HG03196 (cell line): ENCODE data around the gene TBC1D1.

Source experiments
- ATAC-seq: cut with Tn5 transposase; IDR thresholded peaks from one replicate; pipeline ENCODE4 v1.9.1; 2021; ENCODE audit not compliant: unreplicated experiment

The TBC1D1 gene

DNA sequence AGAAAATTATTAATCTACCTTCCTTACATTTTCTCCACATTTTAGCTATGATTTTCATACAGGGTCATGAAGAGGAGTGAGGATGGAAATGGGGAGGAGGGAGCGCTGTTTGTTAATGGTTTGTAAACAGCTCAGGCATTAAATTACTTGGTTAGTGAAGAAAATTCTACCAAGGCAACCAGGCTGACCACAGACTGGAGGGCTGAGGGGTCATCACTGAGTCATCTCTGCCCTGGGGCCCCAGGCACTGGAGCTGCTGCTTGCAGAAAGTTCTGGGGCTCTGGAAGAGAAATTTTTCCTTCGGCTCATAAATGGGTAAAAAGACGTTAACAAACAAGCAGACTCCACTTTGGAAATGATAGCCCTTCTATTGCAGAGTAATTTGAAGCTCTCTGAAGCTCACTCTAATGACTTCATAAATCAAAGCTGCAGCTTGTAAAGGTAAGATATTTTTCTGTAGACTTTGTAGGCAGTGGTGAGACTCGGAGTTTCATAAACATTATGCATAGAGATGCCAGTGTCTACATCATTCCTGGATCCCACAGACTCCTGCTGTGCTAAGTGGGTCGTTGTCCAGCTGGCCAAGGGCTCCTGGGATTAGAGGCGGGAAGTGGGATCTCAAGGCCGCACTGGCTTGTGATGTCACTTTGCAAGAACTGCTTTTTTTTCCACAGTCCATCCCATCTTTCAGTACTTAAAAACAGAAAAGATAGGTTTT lies 228.9 kb downstream of the TBC1D1 start:
- ATAC-seq = no peak

DNA sequence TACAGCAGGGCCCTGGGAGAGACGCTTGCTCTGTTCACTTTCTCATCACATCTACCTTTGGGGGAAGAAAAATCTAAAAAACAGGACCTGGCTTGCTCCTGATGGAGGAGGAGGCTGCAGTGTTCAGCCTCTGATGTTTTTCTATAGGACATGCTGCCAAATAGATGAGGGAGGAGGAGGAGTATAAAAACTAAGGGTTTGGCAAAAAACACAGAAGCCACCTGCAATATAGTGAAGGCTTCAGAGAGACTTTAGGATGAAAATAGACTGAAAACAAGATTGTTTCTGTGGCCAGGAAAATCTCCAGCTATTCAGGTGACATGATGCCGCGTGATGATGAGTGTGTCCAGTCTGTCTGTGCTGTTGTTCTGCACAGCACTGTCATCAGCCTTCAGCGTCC lies 229.9 kb downstream of the TBC1D1 start:
- no peak for ATAC-seq

DNA sequence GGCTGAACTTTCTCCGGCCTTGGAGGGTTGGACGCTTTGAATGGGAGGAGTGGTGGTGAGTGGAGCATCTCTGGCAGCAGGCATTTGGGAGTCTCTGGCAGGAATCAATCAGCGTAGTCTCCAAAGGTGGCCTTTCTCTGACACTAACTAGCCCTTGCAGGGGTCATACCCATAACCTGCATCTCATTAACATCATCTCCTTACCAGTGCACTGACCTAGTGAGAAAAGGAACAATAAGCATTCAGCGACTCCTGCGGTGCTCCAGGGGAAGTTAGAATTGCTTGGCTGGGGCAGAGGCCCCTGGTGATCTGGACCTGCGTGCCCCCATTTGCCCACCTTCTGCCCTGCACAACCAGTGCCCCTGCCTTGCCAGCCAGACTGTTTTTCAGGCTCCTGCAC lies 231.2 kb downstream of the TBC1D1 start:
- ATAC-seq = no peak

DNA sequence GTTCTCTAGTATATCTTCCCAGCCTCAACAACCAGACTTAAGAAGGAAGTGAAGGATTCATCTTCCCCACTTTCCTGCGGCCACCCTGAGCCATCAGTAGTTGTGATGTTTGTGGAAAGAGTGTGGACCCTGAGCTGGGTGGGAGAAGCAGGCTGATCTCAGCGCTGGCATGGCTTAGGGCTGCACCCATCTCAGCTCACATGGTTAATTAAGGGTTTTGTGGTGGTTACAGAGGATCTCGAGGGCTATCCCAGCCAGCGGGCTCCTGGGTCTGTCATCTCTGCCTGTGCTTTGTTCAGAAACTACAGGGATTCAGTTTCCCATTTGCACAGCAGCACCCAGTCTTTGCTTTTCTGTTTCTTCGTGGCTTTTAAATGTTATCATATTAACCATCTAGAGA lies 232.7 kb downstream of the TBC1D1 start:
- no peak for ATAC-seq

DNA sequence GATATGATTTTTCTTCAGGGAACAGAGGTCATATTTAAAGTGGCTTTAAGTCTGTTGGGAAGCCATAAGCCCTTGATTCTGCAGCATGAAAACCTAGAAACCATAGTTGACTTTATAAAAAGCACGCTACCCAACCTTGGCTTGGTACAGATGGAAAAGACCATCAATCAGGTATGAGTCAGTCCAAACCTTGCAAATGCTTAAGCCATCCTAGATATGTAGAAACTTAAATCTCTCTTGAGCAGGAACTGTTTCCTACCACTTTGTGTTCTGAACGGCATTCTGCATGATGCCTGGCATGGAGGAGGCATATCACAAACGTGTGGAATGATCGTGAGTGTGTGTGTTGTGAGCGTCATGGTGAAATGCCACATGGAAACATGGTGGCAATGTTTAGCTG lies 234.1 kb downstream of the TBC1D1 start:
- ATAC-seq = no peak

DNA sequence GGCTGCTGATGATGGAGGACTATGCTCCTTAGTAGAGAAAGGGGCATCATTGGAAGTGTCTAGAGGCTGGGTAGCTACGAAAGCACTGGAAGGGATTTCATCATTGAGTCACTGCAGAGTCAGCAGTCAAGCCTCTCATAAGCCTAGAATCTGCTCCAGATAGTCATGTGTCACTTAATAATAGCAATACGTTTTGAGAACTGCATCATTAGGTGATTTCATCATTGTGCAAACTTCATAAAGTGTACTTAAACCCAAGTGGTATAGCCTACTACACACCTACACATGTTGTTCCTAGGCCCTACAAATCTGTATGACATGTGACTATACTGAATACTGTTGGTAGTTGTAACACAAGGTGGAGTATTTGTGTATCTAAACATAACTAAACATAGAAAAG lies 234.9 kb downstream of the TBC1D1 start:
- ATAC-seq = no peak

DNA sequence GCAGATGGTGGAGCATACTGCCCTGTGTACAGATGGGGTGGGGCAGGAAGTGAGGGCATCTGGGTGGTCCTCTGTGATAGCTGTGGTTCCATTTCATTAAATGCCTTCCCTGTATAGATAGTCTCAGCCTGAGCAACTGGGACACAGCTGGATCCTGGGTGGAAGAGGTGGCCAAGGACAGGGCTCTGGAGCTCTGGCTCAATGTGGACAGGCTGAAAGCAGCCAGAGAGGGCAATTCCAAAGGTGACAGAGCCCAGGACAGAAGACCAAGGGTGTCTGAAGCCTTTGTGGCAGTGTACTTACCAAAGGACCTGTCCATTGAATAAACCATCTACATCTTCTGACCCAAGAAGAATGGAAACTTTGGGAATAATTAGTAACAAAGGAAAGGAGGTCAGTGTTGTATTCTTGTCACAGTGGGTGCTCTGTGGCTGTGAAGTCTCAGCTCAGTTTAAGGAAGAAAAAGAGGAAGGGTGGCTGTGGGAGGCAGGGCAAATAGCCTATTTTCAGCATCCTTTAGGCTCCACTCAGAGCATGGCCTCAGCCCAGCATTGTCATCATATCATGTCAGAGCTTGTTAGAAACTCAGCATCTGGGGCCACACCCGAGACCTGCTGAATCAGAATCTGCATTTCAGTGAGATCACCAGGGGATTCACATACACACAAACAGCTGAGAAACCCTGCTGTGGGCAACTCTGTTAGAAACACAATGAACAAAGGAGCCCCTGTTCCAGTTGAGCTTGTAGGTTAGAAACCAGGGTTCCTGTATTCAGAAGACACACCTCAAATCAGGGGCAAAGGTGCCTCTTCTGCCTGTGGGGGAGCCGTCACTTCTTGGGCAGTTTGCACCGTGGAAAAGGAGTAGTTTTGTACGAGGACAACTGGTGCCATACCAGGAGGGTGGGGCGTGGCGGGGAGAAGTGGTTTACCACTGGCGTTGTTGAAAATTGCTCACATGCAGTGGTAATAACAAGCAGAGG lies 237.9 kb downstream of the TBC1D1 start:
- peak; percentile 50 for ATAC-seq

DNA sequence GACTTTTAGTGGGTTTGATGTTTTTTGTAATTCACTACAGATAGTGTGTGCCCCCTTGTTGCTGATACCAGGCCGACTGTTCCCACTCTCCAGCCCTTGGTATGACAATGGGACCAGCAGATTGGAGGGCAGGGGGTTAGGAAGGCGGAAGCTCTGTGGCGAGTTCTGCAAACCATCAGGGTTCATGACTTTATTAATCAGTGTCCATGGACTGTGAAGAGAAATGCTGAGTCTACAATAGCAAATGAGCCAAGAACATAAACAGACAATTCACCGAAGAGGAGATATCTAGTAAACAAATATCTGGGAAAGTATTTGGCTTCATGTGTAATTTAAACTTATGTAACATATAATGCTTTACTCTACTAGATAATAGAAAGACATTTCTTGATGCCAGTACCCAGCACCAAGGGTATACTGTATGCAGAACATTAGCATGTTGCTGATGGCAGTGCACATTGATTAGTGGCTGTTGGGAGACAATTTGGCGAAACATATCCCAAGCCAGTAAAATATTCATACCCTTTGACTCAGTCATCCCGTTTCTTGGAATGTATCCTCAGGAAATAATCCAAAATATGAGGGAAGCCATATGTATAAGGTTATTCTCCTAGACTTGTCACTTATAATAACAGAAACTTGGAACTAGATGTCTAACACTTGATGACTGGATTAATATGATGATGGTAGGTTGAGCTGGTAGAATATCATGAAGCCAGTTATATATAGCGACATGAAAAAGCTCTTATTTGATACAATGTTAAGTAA lies 238.8 kb downstream of the TBC1D1 start:
- no peak for ATAC-seq

DNA sequence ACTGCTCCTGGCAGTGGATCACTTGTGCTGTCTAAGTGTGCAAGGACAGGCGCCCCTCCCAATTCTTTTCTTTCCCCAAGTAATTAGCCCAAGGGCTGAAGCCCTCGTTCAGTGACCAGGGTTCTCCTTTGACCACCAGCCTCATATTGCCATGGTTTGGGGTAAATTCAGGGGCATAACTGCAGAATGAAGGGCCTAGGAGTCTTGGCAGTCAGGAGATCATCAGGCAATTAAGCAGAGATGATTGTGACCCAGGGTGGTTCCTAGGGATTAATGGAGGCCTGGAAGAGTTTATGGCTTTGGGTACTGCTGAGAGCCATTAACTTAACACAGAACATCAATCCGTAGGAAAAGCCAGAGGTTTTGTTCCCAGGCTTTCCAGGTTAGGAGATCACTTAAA lies 240.0 kb downstream of the TBC1D1 start:
- no peak for ATAC-seq

DNA sequence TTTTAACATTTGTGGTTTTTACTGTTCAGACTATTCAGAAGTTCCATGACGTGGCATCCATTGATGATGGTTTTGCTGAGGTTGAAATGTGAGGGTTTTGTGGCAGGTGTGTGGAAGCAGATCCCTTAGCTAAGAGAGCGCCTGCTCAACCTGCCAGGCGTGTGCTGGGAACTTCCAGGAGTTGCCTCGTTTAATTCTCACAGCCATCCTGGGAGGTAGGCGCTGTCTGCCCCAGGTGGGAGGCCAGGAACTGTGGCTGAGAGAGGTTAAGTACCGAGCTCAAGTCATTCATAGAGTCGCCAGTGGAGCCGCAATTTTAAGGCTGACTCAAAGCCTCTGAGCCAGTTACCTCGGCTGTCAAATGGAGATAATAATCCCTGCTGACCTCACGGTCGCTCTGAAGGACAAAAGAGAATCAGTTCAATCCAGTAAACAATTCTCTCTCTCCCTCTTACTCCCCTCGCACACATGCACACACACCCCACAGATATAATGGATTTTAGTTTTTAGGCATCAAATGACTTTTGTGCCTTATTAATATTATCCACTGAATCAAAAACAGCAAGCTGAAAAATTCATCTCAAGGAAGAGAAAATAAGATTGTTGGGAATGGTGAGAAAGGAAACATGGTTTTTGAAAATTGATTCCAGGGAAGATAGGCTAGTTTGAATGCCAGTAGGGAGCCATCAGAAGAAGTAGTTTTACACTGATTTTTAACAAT lies 240.6 kb downstream of the TBC1D1 start:
- ATAC-seq = peak; percentile 31

DNA sequence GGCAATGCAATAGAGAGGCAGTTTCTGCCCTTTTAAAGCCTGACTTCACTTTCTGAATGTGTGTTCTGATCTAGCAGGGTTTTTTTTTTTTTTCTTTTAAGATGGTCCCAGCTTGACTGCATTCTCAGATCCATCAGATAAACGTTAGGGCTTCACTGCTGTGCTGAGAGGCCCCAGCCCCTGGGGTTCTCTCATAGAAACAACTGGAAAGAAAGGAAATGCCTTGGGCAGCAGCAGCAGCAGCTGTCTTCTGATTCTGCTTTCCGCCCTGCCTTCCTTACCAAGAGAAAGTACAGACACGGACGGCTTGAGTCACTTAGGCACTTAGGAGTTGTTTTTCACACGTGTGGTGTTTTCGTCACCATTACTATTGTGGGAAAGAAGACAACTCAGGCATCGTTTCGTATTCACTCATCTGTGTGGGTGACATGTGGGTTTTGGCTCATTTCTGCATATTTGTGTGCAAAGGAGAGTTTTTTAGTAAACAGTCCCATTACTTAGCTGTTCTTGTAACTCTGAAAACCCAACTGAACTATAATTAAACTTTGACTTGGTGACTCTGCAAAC lies 241.3 kb downstream of the TBC1D1 start:
- peak; percentile 75 for ATAC-seq

DNA sequence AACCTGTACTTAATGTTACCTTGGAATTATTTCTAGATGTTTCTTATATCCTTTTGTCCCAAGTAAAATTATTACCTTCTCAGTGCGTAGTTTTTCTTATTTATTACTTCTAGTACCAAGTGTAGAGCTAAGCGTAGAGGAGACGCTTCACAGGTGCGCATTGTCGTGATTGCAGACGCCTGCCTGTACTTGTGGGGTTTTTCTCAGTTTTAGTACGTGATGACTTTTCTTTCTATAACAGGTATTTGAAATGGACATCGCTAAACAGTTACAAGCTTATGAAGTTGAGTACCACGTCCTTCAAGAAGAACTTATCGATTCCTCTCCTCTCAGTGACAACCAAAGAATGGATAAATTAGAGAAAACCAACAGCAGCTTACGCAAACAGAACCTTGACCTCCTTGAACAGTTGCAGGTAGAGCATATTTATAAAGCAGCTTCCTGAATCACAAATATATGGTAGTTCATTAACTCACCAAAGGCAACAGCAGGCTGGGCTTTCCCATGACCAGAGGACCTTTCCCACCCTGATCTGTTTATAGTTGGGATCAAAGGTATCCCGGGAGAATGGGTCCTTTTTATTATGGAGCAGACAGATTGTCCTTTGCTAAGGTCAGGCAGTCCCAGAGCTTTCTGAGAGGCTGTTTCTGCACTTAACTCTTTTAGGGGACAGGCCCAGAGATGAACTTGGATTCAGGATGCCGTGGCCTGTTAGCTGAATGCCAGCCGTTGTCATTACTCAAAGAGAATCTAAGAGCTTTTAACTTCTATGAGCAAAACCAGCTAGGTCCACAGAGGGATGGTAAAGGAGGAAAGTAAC lies 242.2 kb downstream of the TBC1D1 start:
- ATAC-seq = no peak

DNA sequence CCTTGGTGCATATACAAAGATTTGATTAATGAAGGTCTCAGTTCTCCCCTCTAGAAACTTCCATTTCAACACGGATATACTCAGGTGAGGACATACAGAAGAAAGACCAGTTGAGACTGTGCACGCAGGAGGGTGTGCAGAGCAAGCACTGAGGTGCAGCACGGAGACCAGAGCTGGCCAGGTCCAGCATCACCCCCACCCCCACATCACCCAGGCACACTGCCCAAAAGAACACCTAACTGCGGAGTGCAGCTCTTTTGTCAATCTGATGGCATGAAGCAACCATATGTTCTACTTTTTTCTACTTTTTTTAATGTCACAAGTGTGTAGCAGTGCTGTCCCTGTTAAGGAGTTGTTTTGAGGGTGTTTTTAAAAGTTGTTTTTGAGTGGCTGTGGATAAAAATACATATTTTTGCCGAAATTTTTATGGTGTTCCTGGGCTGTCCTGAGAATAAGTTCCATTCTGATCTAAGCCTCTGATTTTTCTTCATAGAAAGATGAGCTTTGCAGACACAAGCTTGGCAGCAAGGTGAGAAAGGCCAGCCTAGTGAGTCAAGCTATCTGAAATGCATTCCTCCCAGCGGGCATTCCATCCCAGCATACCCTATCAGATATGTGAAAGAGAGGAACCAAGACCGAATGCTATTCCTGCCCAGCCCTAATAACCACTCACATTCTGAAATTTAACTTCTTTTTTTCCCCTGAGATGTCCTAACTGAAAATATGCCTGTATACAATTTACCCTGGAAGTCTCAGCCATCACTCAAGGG lies 243.0 kb downstream of the TBC1D1 start:
- ATAC-seq = no peak

DNA sequence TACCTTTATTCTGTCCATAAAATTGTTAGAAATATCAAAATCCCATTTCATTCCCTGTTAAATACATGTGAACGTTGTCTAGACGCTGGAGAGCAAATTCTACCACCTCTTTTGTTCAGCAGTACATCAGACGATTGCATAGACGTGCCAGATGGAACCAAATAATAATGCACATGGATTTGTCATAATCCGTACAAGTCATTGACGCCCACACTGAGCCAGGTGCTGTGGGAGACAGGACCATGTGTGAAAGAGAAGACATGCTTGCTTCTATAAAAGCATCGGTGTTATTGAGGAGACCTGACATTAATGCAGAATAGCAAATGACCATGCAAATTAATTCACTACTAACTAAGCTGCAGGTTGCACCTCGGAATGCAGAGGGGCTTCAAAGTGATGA lies 244.3 kb downstream of the TBC1D1 start:
- ATAC-seq = no peak

DNA sequence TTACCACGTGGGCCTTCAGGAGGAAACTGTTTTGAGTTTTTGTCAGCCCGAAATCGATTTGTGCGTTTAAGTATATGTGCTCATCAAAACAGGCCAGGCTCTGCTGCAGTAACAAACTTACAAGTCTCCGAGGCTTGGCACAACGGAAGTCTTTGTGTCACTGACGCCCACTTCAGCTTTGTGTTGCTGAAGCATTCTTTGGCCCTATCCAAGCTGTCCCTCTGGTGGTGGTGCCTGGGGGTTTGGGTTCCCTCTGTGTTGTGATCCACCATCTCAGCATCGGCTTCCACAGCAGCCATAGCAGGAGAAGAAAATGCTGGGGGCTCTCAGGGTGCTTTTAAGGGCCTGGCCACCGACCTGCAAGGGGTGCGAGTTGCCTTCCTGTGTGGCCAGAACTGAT lies 245.7 kb downstream of the TBC1D1 start:
- ATAC-seq = no peak

DNA sequence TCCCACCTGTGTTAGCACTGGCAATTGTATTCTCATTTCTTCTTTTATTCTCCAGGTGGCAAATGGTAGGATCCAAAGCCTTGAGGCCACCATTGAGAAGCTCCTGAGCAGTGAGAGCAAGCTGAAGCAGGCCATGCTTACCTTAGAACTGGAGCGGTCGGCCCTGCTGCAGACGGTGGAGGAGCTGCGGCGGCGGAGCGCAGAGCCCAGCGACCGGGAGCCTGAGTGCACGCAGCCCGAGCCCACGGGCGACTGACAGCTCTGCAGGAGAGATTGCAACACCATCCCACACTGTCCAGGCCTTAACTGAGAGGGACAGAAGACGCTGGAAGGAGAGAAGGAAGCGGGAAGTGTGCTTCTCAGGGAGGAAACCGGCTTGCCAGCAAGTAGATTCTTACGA lies 246.2 kb downstream of the TBC1D1 start:
- no peak for ATAC-seq

DNA sequence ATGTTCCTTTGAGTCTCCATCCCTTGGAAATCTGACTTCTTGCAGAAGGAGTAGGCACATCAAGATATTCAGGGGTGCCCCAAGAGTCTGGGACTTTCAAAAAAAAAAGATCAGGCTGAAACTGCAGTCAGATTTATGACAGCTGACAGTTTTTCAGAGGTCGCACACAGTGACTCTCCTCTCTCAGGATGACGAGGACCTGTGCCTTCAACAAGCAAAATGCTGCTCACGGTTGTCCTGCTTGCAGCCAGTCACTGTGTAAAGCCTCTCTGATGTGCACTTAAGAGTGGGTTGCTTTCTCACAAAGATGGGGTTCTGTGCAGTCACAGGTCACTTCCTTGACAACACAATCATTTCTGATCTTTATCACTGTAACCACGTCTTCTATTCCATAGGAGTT lies 247.5 kb downstream of the TBC1D1 start:
- no peak for ATAC-seq

DNA sequence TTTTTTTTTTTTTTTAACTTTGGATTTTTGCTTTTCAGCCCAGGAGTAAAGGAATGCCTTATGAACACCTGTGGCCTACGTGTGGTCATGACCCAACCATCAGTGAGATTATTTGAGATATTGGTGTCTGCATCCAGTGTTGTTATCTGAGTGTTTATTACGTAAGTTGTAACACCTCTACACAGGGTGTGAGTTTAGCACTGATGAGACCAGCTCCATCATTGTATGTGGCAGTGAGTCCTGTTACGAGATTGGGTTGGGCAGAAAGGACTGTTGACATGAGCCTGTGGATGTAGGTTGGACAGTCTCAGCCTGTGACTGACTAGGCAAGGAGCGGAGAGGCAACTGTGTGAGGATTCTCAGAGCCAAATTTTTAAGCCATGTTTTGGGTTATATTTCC lies 248.3 kb downstream of the TBC1D1 start:
- no peak for ATAC-seq

DNA sequence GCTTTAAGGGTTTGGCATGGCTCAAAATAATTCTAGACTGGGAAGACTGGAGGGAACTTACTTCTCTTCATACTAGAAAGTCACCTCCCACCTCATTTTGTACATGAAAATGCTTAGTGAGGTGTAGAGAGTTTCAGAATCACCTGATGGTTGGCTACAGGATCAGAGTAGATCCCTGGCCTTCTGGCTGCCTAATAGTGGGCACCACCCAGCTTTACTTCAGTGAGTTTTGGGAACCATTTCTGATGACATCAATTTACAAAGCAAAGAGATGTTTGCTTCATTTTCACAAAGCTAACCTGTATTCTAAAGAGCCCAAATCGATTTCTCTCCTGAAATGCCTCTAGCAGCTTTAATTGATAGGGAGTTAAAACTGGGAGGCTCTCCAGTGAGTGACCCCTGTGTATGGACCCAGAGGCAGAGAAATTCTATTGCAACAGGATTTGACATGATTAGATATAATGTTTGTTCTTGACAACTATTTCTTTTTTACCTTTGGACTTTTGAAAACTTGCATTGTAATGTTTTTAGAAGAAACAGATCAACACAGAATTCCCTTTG lies 249.8 kb downstream of the TBC1D1 start:
- ATAC-seq = no peak
